ENCODE measurements around the gene KRTAP4-3. TPM values are rescaled to one million over a fixed set of nuclear protein-coding genes. Genes with fewer than 3 reads are reported as not detected.

KRTAP4-3 gene
- total RNA-seq, 1 experiment from 2014 or later, result not detected

- Histone ChIP-seq H3K27ac (ENCODE audit: insufficient read length, low read depth, low read length) (no peak overlapping the region), H3K9ac (ENCODE audit: extremely low read depth, insufficient read length, low read length) (no peak overlapping the region)
Measured at GRCh38 chr17:41144846-41145245, 23.2 kb downstream of the KRTAP4-3 start.

More at GRCh38 chr17:41144846-41145245, 23.2 kb downstream of the KRTAP4-3 start:
- Histone ChIP-seq H2AK5ac (ENCODE audit: insufficient read length, low read length) (no peak overlapping the region), H2BK15ac (ENCODE audit: low read depth, low read length) (no peak overlapping the region), H4K91ac (ENCODE audit: insufficient read length, low read depth, low read length) (no peak overlapping the region), H3K4me2 (ENCODE audit: insufficient read depth, insufficient read length, low read length) (no peak overlapping the region), H3K4me1 (ENCODE audit: insufficient read depth, low read length) (no peaks in the 10 kb centered on the region), H2BK20ac (ENCODE audit: low read depth, low read length, poor library complexity, severe bottlenecking) (no peak overlapping the region), H4K20me1 (ENCODE audit: control insufficient read depth, insufficient read depth, insufficient read length) (no peaks in the 10 kb centered on the region), H3K79me2 (ENCODE audit: insufficient read depth, low read length) (no peaks in the 10 kb centered on the region), H3T11ph (ENCODE audit: low read length) (no peak overlapping the region), H3K27me3 (ENCODE audit: insufficient read depth, low read length) (no peaks in the 10 kb centered on the region), H4K8ac (replicated peaks; ENCODE audit: insufficient read length, low read depth, low read length) (no peak overlapping the region), H2AFZ (ENCODE audit: low read length) (no peak overlapping the region), H3K23ac (ENCODE audit: insufficient read length, low read depth, low read length) (no peak overlapping the region), H2BK5ac (ENCODE audit: insufficient read length, low read length) (no peak overlapping the region), H3K9me3 (ENCODE audit: control insufficient read depth, low read depth, low read length) (peaks cover 7% of the 10 kb centered on the region), H3K23me2 (ENCODE audit: insufficient read length, low read depth, low read length, poor library complexity, severe bottlenecking) (no peaks in the 10 kb centered on the region), H4K5ac (ENCODE audit: insufficient read length, low read depth, low read length) (no peak overlapping the region), H3K56ac (ENCODE audit: insufficient read length, low read depth, low read length) (no peak overlapping the region), H3K79me1 (ENCODE audit: insufficient read depth, low read depth, low read length, poor library complexity, severe bottlenecking) (no peaks in the 10 kb centered on the region), H3K14ac (ENCODE audit: insufficient read depth, low read length) (no peak overlapping the region), H3K4ac (ENCODE audit: low read depth, low read length) (no peak overlapping the region), H2BK120ac (ENCODE audit: low read depth, low read length, poor library complexity, severe bottlenecking) (no peak overlapping the region), H2BK12ac (ENCODE audit: insufficient read length, low read depth, low read length) (no peak overlapping the region), H3K18ac (ENCODE audit: insufficient read length, low read depth, low read length) (no peak overlapping the region)
- Mint-ChIP-seq H3K27me3 (ENCODE audit: low read depth) (no peaks in the 10 kb centered on the region), H3K9me3 (peaks cover 22 to 28% of the 10 kb centered on the region in 2 experiments), H3K27ac (no peak overlapping the region), H3K4me3 (no peak overlapping the region), H3K4me1 (peaks cover 2 to 13% of the 10 kb centered on the region in 2 experiments), H3K36me3 (ENCODE audit: insufficient read depth in 1 of 3, low read depth in 3 of 3) (peaks cover 11 to 34% (median 20%) of the 10 kb centered on the region in 3 experiments)
- no peak for DNase-seq
- no peak for TF ChIP-seq CTCF (conservative IDR thresholded peaks at IDR 0.05)
- no CpG with 5 or more reads among the region's 1 CpG for WGBS (ENCODE audit: extremely low coverage, insufficient read length, low lambda C conversion rate)
